Adipose tissue (tissue), 3 donors: ENCODE data around the gene SLC10A7. TPM values are rescaled to one million over a fixed set of nuclear protein-coding genes. Genes with fewer than 3 reads are reported as not detected.

Source experiments
- H3K27ac ChIP-seq: one replicate; pipeline ENCODE4 v1.5.1; 2013; ENCODE audit warnings: low read depth, low read length
- WGBS, 3 donors: extraction: QIAGEN DNeasy Blood & Tissue Kit; methylation state at CpG; one replicate each; pipeline ENCODE4 v1.1.7; 2013; 5-methylcytosine and 5-hydroxymethylcytosine counted together
- polyA plus RNA-seq, 3 donors: library from polyadenylated mRNA; stranded (reverse); fragments of 200-250 nt; gene quantifications; one replicate each; pipeline ENCODE4 v1.2.3, GENCODE V29; 2013
- donor health status: healthy with polysubstance abuse.
- donor health status: Bipolar disorder and iron deficiency.
- donor health status: healthy.

SLC10A7 gene
- polyA plus RNA-seq, 3 donors: 4.3 to 4.5 (median 4.3) TPM

DNA sequence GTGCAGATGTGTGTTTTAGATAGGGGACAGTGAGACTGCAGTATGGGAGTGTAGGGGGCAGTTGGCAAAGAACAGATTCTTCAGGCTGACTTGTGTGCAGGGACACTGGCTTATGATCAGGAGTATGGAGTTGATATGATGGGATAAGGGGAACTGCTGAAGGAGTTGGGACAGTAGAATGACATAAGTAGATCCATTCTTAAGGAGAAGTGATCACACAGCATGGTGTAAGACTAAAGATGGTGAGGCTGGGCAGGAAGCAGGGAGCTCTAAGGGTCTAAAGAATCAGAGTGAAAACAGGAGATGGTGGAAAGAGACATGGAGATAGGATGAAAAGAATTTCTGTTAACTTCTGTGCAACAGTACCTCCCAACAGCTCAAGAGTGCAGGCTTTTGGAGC lies 236.7 kb downstream of the SLC10A7 start:
- no peak overlapping the region for H3K27ac ChIP-seq

DNA sequence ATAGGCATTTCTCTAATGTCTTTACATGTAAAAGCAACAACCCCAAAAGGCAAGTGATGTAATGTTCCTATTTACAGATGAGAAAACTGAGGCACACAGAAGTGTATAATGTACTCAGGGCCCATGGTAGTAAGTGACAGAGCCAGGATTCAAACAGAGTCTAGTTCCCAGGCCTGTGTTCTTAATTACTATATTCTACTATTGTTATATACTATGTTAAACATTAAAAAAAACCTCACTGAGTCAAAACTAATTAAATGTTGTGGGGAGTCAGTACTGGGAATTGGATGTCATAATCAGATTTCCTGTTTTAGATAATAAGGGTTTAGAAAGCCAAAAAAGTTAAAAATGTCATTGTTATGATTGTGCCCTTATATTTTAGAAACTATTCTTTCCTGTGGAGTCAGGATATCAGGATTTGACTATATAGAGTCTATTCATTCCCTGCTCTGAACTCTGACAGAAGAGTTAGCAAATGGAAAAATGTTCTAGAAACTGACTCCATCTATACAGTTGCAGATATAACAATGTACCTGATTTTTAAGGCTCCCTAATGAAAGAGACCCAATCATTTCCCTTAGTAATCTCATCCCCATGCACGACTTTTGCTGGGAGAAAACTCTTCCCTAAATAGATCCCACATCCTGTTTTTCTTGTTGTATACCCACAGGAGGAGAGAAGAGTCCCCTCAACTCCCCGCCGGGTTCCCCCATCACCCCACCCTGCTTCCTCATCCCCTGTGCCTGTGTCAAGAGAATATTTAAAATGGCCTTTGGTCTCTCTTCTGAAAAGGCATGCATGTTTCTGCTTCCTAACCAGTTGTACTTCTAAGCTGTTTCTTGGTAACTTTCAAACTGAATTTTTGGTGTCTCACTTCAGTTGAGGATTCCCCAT lies 237.7 kb downstream of the SLC10A7 start:
- 36 to 63% (median 36%) methylated on average over 3 of the region's 3 CpGs for WGBS, 3 donors

DNA sequence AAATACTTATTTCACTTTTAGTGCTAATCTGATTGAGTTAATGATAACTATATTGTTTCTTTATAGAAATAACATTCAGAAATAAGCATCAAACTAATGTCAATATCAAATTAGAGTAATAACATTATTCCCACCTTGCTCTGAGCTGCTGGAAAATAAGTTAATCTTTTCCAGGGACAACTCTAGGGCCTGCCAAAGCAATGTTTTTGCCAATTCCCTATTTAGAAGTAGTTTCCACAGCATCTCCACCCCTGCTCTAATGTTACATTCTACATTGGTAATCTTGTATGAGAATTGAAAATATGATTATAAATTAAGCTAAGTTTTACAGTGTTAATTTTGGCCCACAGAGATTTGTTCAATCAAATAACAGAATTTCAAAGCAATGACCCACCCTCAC lies 239.1 kb downstream of the SLC10A7 start:
- H3K27ac ChIP-seq: no peak overlapping the region

More for the DNA sequence above, 237.7 kb downstream of the SLC10A7 start:
- no peak overlapping the region for H3K27ac ChIP-seq

DNA sequence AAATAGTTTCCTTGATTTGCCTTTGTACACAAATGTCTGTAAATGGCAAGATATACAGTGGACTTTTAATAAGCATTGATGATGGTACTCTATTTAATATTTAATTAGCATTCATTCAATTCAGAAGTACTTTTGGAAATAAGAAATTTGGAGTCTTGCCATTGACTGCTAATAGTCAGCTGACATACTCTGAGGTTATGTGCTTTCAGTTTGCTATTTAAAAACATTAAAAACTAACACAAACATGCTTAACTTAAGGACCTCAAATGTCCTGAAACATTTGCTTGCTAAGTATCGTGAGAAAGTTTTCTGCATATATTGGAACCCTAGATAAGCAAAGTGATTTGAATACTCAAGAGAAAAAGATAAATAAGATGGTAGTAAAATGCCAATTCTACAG lies 242.8 kb downstream of the SLC10A7 start:
- WGBS, 3 donors: 64 to 80% (median 80%) methylated on average over 1 of the region's 1 CpG

GRCh38 chr4:146275370-146275769 lies 246.4 kb downstream of the SLC10A7 start:
- no peak overlapping the region for H3K27ac ChIP-seq

More for the DNA sequence above, 242.8 kb downstream of the SLC10A7 start:
- H3K27ac ChIP-seq: no peak overlapping the region

DNA sequence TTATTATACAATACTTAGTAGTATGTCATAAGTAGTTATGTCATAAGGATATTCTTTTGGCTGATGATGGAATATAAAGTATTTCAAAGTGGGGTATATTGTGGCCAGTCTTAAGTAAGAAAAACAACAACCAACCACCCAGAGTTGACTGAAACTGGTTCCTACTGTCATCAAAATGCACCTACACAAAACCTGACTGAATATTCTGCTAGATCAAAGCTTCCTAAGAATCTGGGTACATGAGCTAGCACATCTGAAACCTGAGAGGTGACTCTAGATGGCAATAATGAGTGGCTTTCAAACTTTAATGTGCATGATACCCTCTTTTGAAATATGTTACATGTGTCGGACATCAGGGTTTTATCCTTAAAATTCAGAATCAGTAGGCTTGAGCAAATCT lies 247.0 kb downstream of the SLC10A7 start:
- WGBS, 3 donors: 96 to 100% (median 99%) methylated on average over 1 of the region's 1 CpG
- H3K27ac ChIP-seq: no peak overlapping the region

- H3K27ac ChIP-seq: no peak overlapping the region
- 92 to 96% (median 94%) methylated on average over 5 of the region's 5 CpGs for WGBS, 3 donors
Observed at GRCh38 chr4:146273204-146273901, 248.4 kb downstream of the SLC10A7 start.

DNA sequence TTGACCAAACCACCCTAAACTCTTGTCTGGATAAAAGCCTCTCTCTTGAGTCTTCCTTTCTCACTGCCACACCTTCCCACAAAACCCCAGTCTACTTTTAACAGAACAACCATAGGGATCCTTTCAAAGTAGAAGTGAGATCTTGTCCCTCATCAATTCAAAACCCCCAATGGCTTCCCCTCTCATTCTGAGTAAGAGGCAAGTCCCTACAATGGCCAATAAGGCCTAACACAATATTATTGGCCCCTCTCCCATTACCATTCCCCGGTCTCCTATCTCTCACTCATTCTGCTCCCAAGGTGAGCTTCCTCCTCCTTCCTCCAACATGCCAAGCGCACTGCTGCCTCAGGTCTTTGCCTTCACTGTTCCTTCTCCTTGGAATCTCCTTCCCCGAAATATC lies 250.3 kb downstream of the SLC10A7 start:
- H3K27ac ChIP-seq: no peak overlapping the region
- 98% methylated on average over 3 of the region's 3 CpGs for WGBS, 3 donors

- WGBS, 3 donors: 68 to 73% (median 71%) methylated on average over 2 of the region's 2 CpGs
- no peak overlapping the region for H3K27ac ChIP-seq
Observed at GRCh38 chr4:146269228-146269653, 252.5 kb downstream of the SLC10A7 start.

DNA sequence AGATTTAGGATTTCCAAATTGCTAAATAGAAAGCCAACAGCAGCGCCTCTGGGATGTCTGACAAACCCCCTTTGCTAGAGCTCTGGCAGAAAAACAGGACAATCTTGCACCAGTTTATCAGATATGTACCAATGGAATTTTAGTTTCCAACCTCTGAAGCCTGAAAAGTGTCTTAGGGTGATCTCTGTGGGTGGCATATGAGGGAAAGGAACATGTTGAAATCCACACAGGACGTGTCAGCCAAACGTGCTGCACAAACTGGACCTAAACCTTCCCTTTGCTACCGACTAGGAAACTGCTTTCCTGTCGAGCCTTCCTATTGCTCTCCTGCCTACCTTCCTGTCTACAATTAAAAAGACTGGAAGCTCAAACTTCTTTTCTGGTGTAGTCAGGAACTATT lies 253.9 kb downstream of the SLC10A7 start:
- WGBS, 3 donors: 39 to 78% (median 42%) methylated on average over 5 of the region's 5 CpGs
- no peak overlapping the region for H3K27ac ChIP-seq

DNA sequence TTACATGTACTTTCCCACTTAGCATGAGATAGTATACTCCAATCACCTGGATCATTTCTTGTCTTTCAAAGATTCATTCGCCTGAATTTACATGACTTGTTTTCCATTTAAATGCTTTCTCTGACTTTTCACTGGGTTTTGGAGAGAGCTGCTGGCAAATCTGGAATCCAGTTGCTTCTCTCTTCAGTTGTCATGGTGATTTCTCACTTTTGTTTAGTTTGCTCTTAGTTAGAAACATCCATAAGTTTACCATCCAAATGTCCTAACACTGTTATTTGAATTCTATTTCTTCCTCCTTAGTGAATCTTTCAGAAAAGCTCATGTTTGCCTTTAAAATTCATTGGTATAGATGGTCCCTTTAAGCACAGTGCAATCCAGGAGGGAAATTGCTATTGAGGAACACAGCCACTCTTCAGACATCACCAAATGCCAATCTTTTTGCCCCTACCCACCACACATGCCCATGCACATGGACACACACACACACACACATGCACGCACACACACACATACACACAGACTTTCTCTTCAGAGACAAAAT lies 255.7 kb downstream of the SLC10A7 start:
- H3K27ac ChIP-seq: no peak overlapping the region
- 95 to 97% (median 96%) methylated on average over 2 of the region's 2 CpGs for WGBS, 3 donors

DNA sequence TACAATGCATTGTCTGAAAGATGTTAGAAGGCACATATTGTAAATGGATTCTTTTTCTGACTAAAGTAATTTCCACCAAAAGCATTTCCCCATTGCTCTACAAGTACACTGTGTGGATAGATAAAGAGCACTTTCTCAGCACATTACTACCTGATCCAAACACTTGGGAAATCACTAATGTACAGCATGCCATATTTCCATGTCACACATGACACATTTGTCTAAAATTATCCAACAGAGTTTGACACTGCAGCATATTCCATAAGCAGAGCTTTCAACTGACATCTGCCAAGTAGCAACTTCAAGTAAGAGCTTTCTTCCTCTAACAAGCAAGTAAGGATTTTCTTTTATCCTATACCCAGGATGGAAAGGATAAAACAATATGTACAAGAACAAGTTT lies 257.9 kb downstream of the SLC10A7 start:
- no peak overlapping the region for H3K27ac ChIP-seq

GRCh38 chr4:146261041-146261440 lies 260.7 kb downstream of the SLC10A7 start:
- no peak overlapping the region for H3K27ac ChIP-seq
- WGBS, 3 donors: 80 to 94% (median 88%) methylated on average over 2 of the region's 2 CpGs

DNA sequence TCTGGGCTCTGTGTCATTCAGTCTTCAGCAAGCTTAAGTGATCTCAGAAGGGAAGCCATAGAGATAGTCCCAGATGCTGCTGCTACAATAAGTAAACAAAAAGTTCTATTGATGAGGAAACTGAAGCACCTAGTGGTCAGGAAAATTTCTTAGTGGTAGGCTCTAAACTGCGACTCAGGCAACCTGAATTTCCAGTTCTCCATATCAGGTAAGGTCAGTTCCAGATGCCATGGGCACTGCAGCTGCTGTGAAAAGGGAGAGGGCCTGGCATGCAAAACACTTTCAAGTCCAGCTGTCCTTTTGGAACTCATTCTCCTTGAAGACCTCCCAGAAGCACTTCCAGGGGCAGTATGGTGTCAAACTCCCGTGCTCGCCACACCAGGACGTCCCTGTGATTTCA lies 261.2 kb downstream of the SLC10A7 start:
- H3K27ac ChIP-seq: no peak overlapping the region
- 73 to 97% (median 97%) methylated on average over 4 of the region's 4 CpGs for WGBS, 3 donors

DNA sequence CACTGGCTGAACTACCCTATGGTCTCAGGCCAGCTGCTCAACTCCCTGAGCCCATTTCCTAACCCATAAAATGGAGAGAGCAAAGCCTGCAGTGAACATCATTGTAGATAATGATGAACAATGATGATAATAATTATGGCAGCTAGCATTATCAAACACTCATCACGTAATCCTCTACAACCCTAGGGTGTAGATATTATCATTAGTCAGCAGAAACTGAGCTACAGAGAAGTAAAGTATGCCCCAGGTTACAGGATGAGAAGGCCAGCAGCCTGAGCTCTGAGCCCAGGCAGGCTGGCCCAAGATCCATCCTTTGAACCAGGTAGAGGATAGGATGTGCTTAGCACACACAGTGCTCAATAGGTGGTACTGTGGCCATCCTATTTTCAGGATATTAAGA lies 264.2 kb downstream of the SLC10A7 start:
- no peak overlapping the region for H3K27ac ChIP-seq

DNA sequence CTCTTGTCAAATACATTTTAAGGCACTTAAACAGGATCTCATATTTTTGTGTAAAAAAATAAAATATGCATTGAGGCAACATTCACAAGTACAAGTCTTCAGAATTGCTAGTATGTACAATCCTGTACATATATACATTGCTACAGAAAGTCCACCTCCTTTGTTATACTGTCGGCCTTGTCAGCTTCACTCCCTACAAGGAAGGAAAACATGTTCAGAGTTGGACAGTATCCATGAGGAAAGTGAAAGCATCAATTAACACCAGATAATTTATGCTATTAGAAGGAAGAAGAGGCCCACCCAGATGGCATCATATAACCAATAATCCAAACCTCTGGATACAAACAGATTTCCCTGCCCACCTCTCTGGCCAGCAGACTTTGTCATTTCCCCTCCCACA lies 265.4 kb downstream of the SLC10A7 start:
- H3K27ac ChIP-seq: no peak overlapping the region

More for the DNA sequence above, 264.2 kb downstream of the SLC10A7 start:
- 95 to 100% (median 98%) methylated on average over 1 of the region's 1 CpG for WGBS, 3 donors

DNA sequence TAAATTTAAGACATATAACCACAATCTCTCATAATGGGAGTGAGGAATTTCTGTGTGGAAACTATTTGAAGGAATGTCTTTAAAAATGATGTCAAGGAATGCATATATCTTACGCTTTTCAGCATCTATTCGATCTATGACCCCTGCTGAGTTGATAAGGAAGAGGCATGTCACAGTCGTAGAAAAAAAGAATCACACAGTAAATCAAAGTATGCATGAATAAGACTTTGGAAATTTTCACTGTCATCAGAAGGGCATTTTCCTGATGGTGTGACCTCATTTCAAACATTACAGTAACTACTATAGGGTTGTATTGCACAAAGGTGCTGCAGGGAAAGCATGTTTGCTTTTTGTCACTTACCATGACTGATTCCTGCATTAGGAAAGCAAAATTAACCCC lies 265.9 kb downstream of the SLC10A7 start:
- no peak overlapping the region for H3K27ac ChIP-seq
- 65 to 74% (median 72%) methylated on average over 3 of the region's 3 CpGs for WGBS, 3 donors

More for the DNA sequence above, 265.4 kb downstream of the SLC10A7 start:
- 51 to 70% (median 55%) methylated on average over 1 of the region's 1 CpG for WGBS, 3 donors

GRCh38 chr4:146255463-146255862 lies 266.3 kb downstream of the SLC10A7 start:
- WGBS, 3 donors: 72 to 96% (median 80%) methylated on average over 1 of the region's 1 CpG
- H3K27ac ChIP-seq: no peak overlapping the region

- H3K27ac ChIP-seq: no peak overlapping the region
- WGBS, 3 donors: 59 to 91% (median 89%) methylated on average over 5 of the region's 5 CpGs
Observed at GRCh38 chr4:146252969-146253611, 268.6 kb downstream of the SLC10A7 start.
